ENCODE results near the gene PDE8A.

PDE8A gene

DNA sequence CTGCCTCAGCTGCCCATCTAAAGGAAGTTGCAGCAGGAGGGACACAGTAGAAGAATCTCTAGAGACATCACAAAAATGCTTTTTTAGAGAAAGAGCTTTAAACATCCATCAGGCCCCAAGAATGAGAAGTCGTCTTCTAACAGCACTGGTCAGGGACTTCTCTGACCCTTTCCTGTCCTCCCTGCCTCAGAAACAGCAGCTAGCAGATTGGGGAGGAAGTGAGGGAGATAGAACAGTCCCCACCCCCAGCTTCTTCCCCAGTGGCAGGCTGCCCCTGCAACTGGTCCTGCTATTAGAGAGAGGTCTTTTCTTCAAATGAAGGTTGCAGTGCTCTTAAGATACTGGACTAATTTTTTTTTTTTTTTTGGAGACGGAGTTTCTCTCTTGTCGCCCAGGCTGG lies 55.1 kb downstream of the PDE8A start:
- H3K27ac ChIP-seq, result no peak overlapping the region
- no peak for DNase-seq (ENCODE audit: low spot score)
- TF ChIP-seq, protein P1, sequence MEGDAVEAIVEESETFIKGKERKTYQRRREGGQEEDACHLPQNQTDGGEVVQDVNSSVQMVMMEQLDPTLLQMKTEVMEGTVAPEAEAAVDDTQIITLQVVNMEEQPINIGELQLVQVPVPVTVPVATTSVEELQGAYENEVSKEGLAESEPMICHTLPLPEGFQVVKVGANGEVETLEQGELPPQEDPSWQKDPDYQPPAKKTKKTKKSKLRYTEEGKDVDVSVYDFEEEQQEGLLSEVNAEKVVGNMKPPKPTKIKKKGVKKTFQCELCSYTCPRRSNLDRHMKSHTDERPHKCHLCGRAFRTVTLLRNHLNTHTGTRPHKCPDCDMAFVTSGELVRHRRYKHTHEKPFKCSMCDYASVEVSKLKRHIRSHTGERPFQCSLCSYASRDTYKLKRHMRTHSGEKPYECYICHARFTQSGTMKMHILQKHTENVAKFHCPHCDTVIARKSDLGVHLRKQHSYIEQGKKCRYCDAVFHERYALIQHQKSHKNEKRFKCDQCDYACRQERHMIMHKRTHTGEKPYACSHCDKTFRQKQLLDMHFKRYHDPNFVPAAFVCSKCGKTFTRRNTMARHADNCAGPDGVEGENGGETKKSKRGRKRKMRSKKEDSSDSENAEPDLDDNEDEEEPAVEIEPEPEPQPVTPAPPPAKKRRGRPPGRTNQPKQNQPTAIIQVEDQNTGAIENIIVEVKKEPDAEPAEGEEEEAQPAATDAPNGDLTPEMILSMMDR (conservative IDR thresholded peaks at IDR 0.05; ENCODE audit: low read depth), result no peak
- POLR2A ChIA-PET (ENCODE audit: low non-redundant PET), result no interaction called here
- CTCF ChIA-PET, result no interaction called here

DNA sequence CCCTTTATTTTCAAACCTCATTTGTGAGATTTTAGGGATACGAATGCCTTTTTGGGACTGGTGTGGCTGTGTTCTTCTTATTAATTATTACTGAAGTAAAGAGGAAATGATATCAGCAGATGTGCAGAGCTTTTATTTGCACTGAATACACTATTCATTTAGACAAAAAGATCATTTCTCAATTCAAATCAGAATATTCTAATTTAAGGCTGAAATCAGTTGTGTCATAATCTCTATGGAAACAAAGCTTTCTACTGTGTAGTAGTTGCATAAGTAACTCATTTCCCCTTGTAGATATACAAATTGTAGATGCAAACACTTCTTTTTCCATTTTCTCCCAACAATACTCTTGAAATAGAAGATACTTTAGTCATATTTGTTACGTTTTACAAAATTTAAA lies 56.0 kb downstream of the PDE8A start:
- no peak for DNase-seq (ENCODE audit: low spot score)
- POLR2A ChIA-PET (ENCODE audit: low non-redundant PET), result no interaction called here
- CTCF ChIA-PET, result interaction anchor here (0.6 to 1.1 kb wide), 2 partner anchors 27 to 83 kb away, joined by 3 read pairs; no protein-coding TSS in a partner anchor
- no peak overlapping the region for H3K27ac ChIP-seq
- TF ChIP-seq, protein P1 (conservative IDR thresholded peaks at IDR 0.05; ENCODE audit: low read depth), result no peak

DNA sequence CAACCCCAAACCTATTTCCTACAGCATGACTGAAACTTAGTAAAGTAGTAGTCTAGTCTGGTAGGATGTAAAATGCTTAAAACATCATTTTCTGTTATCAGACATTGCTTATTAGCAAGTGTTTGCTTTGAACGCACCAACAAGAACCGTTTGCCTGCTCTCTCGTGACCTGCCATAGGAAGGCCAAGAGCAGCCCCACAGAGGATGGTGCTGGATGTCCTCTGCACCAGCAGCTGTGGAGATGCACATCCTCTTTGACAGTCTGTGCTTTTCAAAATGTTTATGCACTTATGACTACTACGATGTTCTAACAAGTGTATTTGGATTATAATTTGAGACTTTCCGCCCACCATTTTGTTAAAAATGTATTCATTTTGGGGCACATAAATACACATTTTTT lies 59.6 kb downstream of the PDE8A start:
- ChIA-PET CTCF (no interaction called here), POLR2A (ENCODE audit: low non-redundant PET) (no interaction called here)
- no peak overlapping the region for H3K27ac ChIP-seq
- no peak for DNase-seq (ENCODE audit: low spot score)
- TF ChIP-seq, protein P1 (conservative IDR thresholded peaks at IDR 0.05; ENCODE audit: low read depth), result no peak

DNA sequence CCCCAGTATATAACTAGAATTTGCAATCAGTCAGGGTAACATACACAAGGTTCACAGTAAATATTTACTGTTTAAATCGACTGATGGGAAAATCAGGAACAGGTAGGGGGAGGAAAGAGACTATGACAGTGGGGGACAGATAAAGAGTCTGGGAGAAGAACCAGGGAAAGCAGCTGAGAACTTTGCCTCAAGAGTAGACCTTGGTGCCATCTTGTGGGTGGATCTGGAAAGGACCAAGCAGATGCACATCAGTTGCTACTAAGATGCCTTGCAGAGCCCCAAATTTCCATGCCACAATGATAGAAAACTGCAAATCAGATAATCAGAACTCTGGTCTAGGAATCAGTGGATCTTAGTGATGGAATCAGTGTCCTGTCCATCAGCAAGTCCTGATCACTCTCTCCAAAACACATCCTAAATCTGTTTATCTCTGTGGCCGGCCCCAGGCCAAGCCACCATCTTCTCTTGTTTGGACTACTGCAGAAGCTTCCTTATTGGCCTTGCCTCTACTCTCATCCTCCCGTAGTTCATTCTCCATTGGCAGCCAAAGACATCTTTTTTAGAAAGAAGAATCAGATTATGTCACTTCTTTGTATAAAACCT lies 62.7 kb downstream of the PDE8A start:
- POLR2A ChIA-PET (ENCODE audit: low non-redundant PET), result no interaction called here

DNA sequence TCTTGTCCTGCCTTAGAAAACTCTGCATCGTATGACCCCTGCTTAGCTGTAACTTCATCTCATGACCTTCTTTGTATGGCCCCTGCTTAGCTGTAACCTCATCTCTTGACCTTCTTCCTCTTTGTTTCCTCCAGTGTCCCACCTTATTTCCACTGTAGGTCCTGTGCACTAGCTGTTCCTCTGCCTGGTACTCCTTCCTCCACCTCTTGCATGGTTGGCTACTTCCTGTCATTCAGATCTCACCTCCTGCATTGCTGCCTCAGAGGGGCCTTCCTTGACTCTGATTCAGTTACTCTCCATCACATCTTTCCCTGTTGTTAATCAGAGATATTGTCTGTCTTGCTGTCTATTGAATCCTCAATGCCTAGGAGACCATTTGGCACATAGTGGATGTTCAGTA lies 63.2 kb downstream of the PDE8A start:
- no peak for DNase-seq (ENCODE audit: low spot score)
- POLR2A ChIA-PET (ENCODE audit: low non-redundant PET), result no interaction called here
- H3K27ac ChIP-seq, result no peak overlapping the region
- TF ChIP-seq, protein P1 (conservative IDR thresholded peaks at IDR 0.05; ENCODE audit: low read depth), result no peak
- CTCF ChIA-PET, result interaction anchor here (0.5 to 2.4 kb wide), 11 partner anchors 9 to 457 kb away, joined by 3 to 19 read pairs (median 4); no protein-coding TSS in a partner anchor

More for the DNA sequence above, 62.7 kb downstream of the PDE8A start:
- DNase-seq (ENCODE audit: low spot score), result peak; percentile 40
- TF ChIP-seq, protein P1 (conservative IDR thresholded peaks at IDR 0.05; ENCODE audit: low read depth), result peak; percentile 69
- CTCF ChIA-PET, result interaction anchor here (0.5 to 2.4 kb wide), 16 partner anchors 9 to 457 kb away, joined by 3 to 19 read pairs (median 4); partner anchors contain the start of gene SEC11A
- H3K27ac ChIP-seq, result no peak overlapping the region

DNA sequence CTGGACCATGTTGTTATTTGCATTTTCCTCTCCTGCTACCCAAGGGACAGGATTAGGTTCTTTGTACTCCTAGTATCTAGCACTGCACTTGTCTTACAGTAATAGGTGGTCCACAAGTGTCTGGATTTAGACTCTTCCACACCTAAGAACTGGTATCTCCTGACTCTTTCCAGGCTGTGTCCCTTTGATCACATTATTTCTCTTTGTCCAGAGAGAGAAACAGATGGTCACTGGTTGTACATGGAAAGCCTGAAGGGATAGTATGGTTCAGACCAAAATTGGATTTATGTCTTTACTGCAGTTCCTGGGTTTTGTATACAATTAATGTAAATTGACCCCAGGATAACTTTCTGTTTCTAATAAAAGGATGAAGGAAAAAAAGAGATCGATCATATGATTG lies 64.0 kb downstream of the PDE8A start:
- H3K27ac ChIP-seq, result no peak overlapping the region
- no peak for DNase-seq (ENCODE audit: low spot score)
- CTCF ChIA-PET, result interaction anchor here (2.4 kb wide), 1 partner anchor 90 kb away, joined by 19 read pairs; no protein-coding TSS in a partner anchor
- POLR2A ChIA-PET (ENCODE audit: low non-redundant PET), result no interaction called here
- TF ChIP-seq, protein P1 (conservative IDR thresholded peaks at IDR 0.05; ENCODE audit: low read depth), result no peak
